Caco-2 (cell line): Measurements from ENCODE around the gene COX6B1. TPM values are rescaled to one million over a fixed set of nuclear protein-coding genes. Genes with fewer than 3 reads are reported as not detected.

Source experiments
- BruUV-seq: library from RNA; stranded (reverse); fragments of 400-500 nt; replicated peaks from 2 replicates; lab custom pipeline; 2021; lab: Mats Ljungman, UMichigan
- CTCF ChIA-PET: fragments of 300-600 bp; sonication (Branson Sonifier 250); formaldehyde crosslinking; loops from one replicate; lab custom pipeline; 2022; ENCODE audit warnings: antibody characterized with exemption; lab: Charles Lee
- POLR2A ChIA-PET: fragments of 300-600 bp; sonication (Branson Sonifier 250); formaldehyde crosslinking; loops from one replicate; lab custom pipeline; 2022; ENCODE audit warnings: antibody characterized with exemption; lab: Charles Lee
- DNase-seq, 2 experiments: peaks; one replicate each; pipeline versions ENCODE4 v3.0.0 to v3.0.0-alpha.2; 2020 to 2022
- H3K27me3 ChIP-seq: replicated peaks from 2 replicates; pipeline ENCODE4 v1.6.0; 2011; ENCODE audit warnings: low read length; ENCODE audit not compliant: control insufficient read depth, insufficient read depth
- H3K36me3 ChIP-seq: 2 replicates; pipeline ENCODE4 v1.5.1; 2011; ENCODE audit warnings: low read length; ENCODE audit not compliant: control insufficient read depth, insufficient read depth
- H3K4me1 ChIP-seq: fragments of 250-450 bp; sonication (Bioruptor Pico); 2 replicates; pipeline ENCODE4 v1.5.1; 2020; ENCODE audit warnings: mild to moderate bottlenecking
- H3K4me3 ChIP-seq: 2 replicates; pipeline ENCODE4 v1.5.1; 2011; ENCODE audit warnings: low read depth, mild to moderate bottlenecking, control low read depth, low read length
- H3K9me3 ChIP-seq: fragments of 250-450 bp; sonication (Bioruptor Pico); 2 replicates; pipeline ENCODE4 v1.5.1; 2020; ENCODE audit warnings: mild to moderate bottlenecking, moderate library complexity
- H3K27ac Mint-ChIP-seq: one replicate; pipeline ENCODE4 v1.8.0; 2022; ENCODE audit warnings: mixed read lengths; ENCODE audit not compliant: unreplicated experiment
- H3K27me3 Mint-ChIP-seq: one replicate; pipeline ENCODE4 v1.8.0; 2022; ENCODE audit warnings: mixed read lengths; ENCODE audit not compliant: insufficient read depth, unreplicated experiment
- H3K36me3 Mint-ChIP-seq: one replicate; pipeline ENCODE4 v1.8.0; 2022; ENCODE audit warnings: mild to moderate bottlenecking, mixed read lengths; ENCODE audit not compliant: insufficient read depth, unreplicated experiment
- H3K4me1 Mint-ChIP-seq: one replicate; pipeline ENCODE4 v1.8.0; 2022; ENCODE audit warnings: low read depth, mixed read lengths; ENCODE audit not compliant: unreplicated experiment
- H3K4me3 Mint-ChIP-seq: one replicate; pipeline ENCODE4 v1.8.0; 2022; ENCODE audit warnings: mild to moderate bottlenecking, moderate library complexity, mixed read lengths; ENCODE audit not compliant: unreplicated experiment
- H3K9me3 Mint-ChIP-seq: one replicate; pipeline ENCODE4 v1.8.0; 2022; ENCODE audit warnings: mixed read lengths; ENCODE audit not compliant: unreplicated experiment
- CTCF ChIP-seq, 2 experiments: fragments of 200-600 bp in 1 of 2; IDR thresholded peaks; 1 replicate in 1 of 2; 2 replicates in 1 of 2; pipeline versions ENCODE4 v1.5.1 to v1.8.0; 2011 to 2022; ENCODE audit warnings: antibody characterized with exemption in 1 of 2, control low read depth in 1 of 2, inconsistent platforms in 1 of 2, low read depth in 1 of 2, low read length in 1 of 2, mild to moderate bottlenecking in 1 of 2, moderate library complexity in 1 of 2; ENCODE audit not compliant: insufficient read depth in 1 of 2, severe bottlenecking in 1 of 2, unreplicated experiment in 1 of 2
- intact Hi-C: fragments of 100-400 bp; cut with micrococcal nuclease; formaldehyde crosslinking; loops from one replicate; pipeline ENCODE4 v1.10.0; 2022; ENCODE audit not compliant: unreplicated experiment
- total RNA-seq: library from RNA; stranded (reverse); gene quantifications from 2 replicates; pipeline ENCODE4 v1.2.3, GENCODE V29; 2022

COX6B1 gene
- total RNA-seq, 1 experiment from 2014 or later, result 551 TPM

- ChIA-PET CTCF (no interaction called here), POLR2A (interaction anchor here (1.1 kb wide), 1 partner anchor 17 kb away, joined by 11 read pairs; no protein-coding TSS in a partner anchor)
- H3K4me3 ChIP-seq, result no peak overlapping the region
- H3K4me1 ChIP-seq, result no peaks in the 10 kb centered on the region
- intact Hi-C loops, result loop anchor here (2.0 kb wide), 1 partner anchor 17 kb away; no protein-coding TSS in a partner anchor
- Mint-ChIP-seq H3K4me1 (no peaks in the 10 kb centered on the region), H3K36me3 (peaks cover 50% of the 10 kb centered on the region), H3K9me3 (no peaks in the 10 kb centered on the region), H3K27ac (no peak overlapping the region), H3K4me3 (no peak overlapping the region), H3K27me3 (no peaks in the 10 kb centered on the region)
- no peaks in the 10 kb centered on the region for H3K9me3 ChIP-seq
- no peak for TF ChIP-seq CTCF (IDR thresholded peaks at IDR 0.05; ENCODE audit: insufficient read depth in 1 of 2, low read depth in 1 of 2, low read length in 1 of 2, severe bottlenecking in 1 of 2, unreplicated experiment in 1 of 2)
- BruUV-seq, result no TSS peak
- no peak for DNase-seq
- H3K27me3 ChIP-seq, result no peaks in the 10 kb centered on the region
- H3K36me3 ChIP-seq, result peaks cover 5% of the 10 kb centered on the region
Measured at GRCh38 chr19:35661995-35662340, 13.8 kb downstream of the COX6B1 start.

- Mint-ChIP-seq H3K4me1 (no peaks in the 10 kb centered on the region), H3K36me3 (peaks cover 30% of the 10 kb centered on the region), H3K9me3 (no peaks in the 10 kb centered on the region), H3K4me3 (no peak overlapping the region), H3K27ac (no peak overlapping the region), H3K27me3 (no peaks in the 10 kb centered on the region)
- Histone ChIP-seq H3K4me1 (no peaks in the 10 kb centered on the region), H3K36me3 (no peaks in the 10 kb centered on the region), H3K4me3 (no peak overlapping the region), H3K9me3 (no peaks in the 10 kb centered on the region), H3K27me3 (no peaks in the 10 kb centered on the region)
- no TSS peak for BruUV-seq
- intact Hi-C loops, result no loop called here
- POLR2A ChIA-PET, result interaction anchor here (0.6 kb wide), 1 partner anchor 16 kb away, joined by 3 read pairs; the partner anchor contains the start of gene COX6B1
- DNase-seq, result no peak
- CTCF ChIA-PET, result interaction anchor here (0.6 kb wide), 1 partner anchor 267 kb away, joined by 3 read pairs; no protein-coding TSS in a partner anchor
- no peak for TF ChIP-seq CTCF (IDR thresholded peaks at IDR 0.05; ENCODE audit: insufficient read depth in 1 of 2, low read depth in 1 of 2, low read length in 1 of 2, severe bottlenecking in 1 of 2, unreplicated experiment in 1 of 2)
Measured at GRCh38 chr19:35663981-35664380, 15.9 kb downstream of the COX6B1 start.

- ChIA-PET CTCF (no interaction called here), POLR2A (no interaction called here)
- Mint-ChIP-seq H3K4me3 (no peak overlapping the region), H3K4me1 (peaks cover 6% of the 10 kb centered on the region), H3K27me3 (peaks cover 5% of the 10 kb centered on the region), H3K9me3 (no peaks in the 10 kb centered on the region), H3K36me3 (peaks cover 29% of the 10 kb centered on the region), H3K27ac (no peak overlapping the region)
- TF ChIP-seq CTCF (IDR thresholded peaks at IDR 0.05; ENCODE audit: insufficient read depth in 1 of 2, low read depth in 1 of 2, low read length in 1 of 2, severe bottlenecking in 1 of 2, unreplicated experiment in 1 of 2), result no peak
- no TSS peak for BruUV-seq
- no peak for DNase-seq
- Histone ChIP-seq H3K4me3 (no peak overlapping the region), H3K36me3 (no peaks in the 10 kb centered on the region), H3K27me3 (no peaks in the 10 kb centered on the region), H3K4me1 (peaks cover 3% of the 10 kb centered on the region; the same call in 1 of the 2 replicates), H3K9me3 (no peaks in the 10 kb centered on the region)
- intact Hi-C loops, result no loop called here
Measured at GRCh38 chr19:35665157-35665556, 17.0 kb downstream of the COX6B1 start.
